H1 (cell line): ENCODE results near the gene RAB3IP.

Experiments used
- ATF3 ChIP-seq: IDR thresholded peaks from 2 replicates; pipeline ENCODE4 v1.6.1; 2011; ENCODE audit warnings: low read depth, mild to moderate bottlenecking, low read length; ENCODE audit not compliant: insufficient read depth
- CEBPB ChIP-seq: IDR thresholded peaks from 2 replicates; pipeline ENCODE4 v1.6.1; 2012; ENCODE audit warnings: low read depth, low read length
- CTCF ChIP-seq, 3 experiments: IDR thresholded peaks; 1 replicate in 2 of 3; 2 replicates in 1 of 3; pipeline versions ENCODE4 v1.5.1 to v1.6.1; 2011; ENCODE audit warnings: low read length in 3 of 3, mild to moderate bottlenecking in 3 of 3, inconsistent platforms in 2 of 3, low read depth in 1 of 3, moderate library complexity in 1 of 3; ENCODE audit not compliant: insufficient read depth in 1 of 3; ENCODE audit errors: control extremely low read depth in 1 of 3
- E2F6 ChIP-seq: IDR thresholded peaks from 2 replicates; pipeline ENCODE4 v1.6.1; 2012; ENCODE audit warnings: inconsistent platforms
- MAX ChIP-seq: IDR thresholded peaks from 2 replicates; pipeline ENCODE4 v1.6.1; 2012; ENCODE audit warnings: inconsistent platforms
- NANOG ChIP-seq: IDR thresholded peaks from 2 replicates; pipeline ENCODE4 v1.6.1; 2011; ENCODE audit warnings: low read length, low read depth, mild to moderate bottlenecking, inconsistent platforms; ENCODE audit not compliant: insufficient read depth, poor library complexity, severe bottlenecking
- POLR2AphosphoS5 ChIP-seq: IDR thresholded peaks from 2 replicates; pipeline ENCODE4 v1.6.1; 2011; ENCODE audit warnings: low read depth, low read length
- SIN3A ChIP-seq, 2 experiments: IDR thresholded peaks in 1 of 2; conservative IDR thresholded peaks in 1 of 2; 2 replicates each; pipeline ENCODE4 v1.6.1; 2011 to 2012; ENCODE audit warnings: low read length in 2 of 2, improper control_type of control experiment in 1 of 2, low read depth in 1 of 2, mild to moderate bottlenecking in 1 of 2
- TCF12 ChIP-seq: IDR thresholded peaks from 2 replicates; pipeline ENCODE4 v1.6.1; 2011; ENCODE audit warnings: low read depth, mild to moderate bottlenecking, low read length
- USF2 ChIP-seq: IDR thresholded peaks from 2 replicates; pipeline ENCODE4 v1.6.1; 2011; ENCODE audit warnings: low read length, improper control_type of control experiment
- YY1 ChIP-seq: IDR thresholded peaks from 2 replicates; pipeline ENCODE4 v1.6.1; 2011; ENCODE audit warnings: low read depth, mild to moderate bottlenecking, low read length

GRCh38 chr12:69821456-69822159 lies 82.9 kb downstream of the RAB3IP start:
- TF ChIP-seq YY1 (no peak), CEBPB (no peak), CTCF (IDR thresholded peaks at IDR 0.05; ENCODE audit: control extremely low read depth in 1 of 3, insufficient read depth in 1 of 3, low read depth in 1 of 3, low read length in 3 of 3) (no peak), USF2 (no peak), POLR2AphosphoS5 (no peak), E2F6 (no peak), NANOG (no peak), TCF12 (no peak), SIN3A (conservative IDR thresholded peaks at IDR 0.05 in 1 of 2, IDR thresholded peaks at IDR 0.05 in 1 of 2; ENCODE audit: low read depth in 1 of 2, low read length in 2 of 2) (no peak), ATF3 (no peak), MAX (no peak)
